ENCODE results near the gene KCNQ1. TPM values are rescaled to one million over a fixed set of nuclear protein-coding genes. Genes with fewer than 3 reads are reported as not detected.

The KCNQ1 gene
- polyA plus RNA-seq, 1 donor from 2014 or later = not detected

DNA sequence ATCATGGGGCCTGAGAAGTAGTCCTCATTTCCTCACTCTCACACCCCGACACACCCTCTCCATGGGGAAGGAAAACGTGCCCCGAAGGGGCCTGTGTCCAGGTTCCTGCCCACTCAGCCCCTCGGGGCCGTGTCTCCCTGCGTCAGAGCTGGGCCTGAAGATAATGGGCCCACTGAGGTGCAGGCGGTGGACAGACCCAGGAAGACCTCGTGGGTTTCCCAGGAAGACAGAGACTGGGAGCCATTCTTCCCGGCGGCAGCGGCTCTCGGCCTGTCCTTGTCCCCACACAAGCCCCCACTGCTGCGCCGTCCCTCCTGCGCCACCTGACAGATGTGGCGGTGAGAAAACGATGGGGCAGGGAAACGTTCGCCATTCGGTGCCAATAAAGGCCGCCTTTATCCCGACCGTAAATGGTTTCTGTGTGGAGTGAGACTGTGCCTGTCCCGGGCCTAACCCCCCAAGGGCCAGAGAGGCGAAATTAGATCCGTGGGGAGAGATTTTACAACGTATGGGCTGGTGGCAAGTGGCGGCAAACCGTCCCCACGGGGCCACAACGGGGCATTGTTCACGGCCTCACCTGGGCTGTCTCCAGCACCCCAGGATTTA lies 351.8 kb downstream of the KCNQ1 start:
- H3K79me2 ChIP-seq (replicated peaks; ENCODE audit: insufficient read depth, low read length) = no peaks in the 10 kb centered on the region
- H4K20me1 ChIP-seq (ENCODE audit: insufficient read depth) = no peaks in the 10 kb centered on the region
- no peaks in the 10 kb centered on the region for H3F3A ChIP-seq (ENCODE audit: insufficient read depth, low read length, poor library complexity, severe bottlenecking)
- H3K27me3 ChIP-seq (ENCODE audit: insufficient read depth, low read depth, low read length) = no peaks in the 10 kb centered on the region
- no peak overlapping the region for H3K4me3 ChIP-seq (ENCODE audit: low read length)
- TF ChIP-seq EZH2 (IDR thresholded peaks at IDR 0.05; ENCODE audit: borderline replicate concordance, insufficient read depth, low read length, poor library complexity, severe bottlenecking) (no peak), SMC3 (conservative IDR thresholded peaks at IDR 0.05; ENCODE audit: poor library complexity) (no peak), MXI1 (conservative IDR thresholded peaks at IDR 0.05; ENCODE audit: poor library complexity, severe bottlenecking) (no peak), TAF1 (IDR thresholded peaks at IDR 0.05; ENCODE audit: low read depth) (no peak), EP300 (conservative IDR thresholded peaks at IDR 0.05; ENCODE audit: poor library complexity, severe bottlenecking) (no peak), RAD21 (conservative IDR thresholded peaks at IDR 0.05) (no peak), POLR2AphosphoS5 (IDR thresholded peaks at IDR 0.05) (no peak), CTCF (IDR thresholded peaks at IDR 0.05; ENCODE audit: poor library complexity, severe bottlenecking) (no peak)
- TF ChIP-seq, protein P1, sequence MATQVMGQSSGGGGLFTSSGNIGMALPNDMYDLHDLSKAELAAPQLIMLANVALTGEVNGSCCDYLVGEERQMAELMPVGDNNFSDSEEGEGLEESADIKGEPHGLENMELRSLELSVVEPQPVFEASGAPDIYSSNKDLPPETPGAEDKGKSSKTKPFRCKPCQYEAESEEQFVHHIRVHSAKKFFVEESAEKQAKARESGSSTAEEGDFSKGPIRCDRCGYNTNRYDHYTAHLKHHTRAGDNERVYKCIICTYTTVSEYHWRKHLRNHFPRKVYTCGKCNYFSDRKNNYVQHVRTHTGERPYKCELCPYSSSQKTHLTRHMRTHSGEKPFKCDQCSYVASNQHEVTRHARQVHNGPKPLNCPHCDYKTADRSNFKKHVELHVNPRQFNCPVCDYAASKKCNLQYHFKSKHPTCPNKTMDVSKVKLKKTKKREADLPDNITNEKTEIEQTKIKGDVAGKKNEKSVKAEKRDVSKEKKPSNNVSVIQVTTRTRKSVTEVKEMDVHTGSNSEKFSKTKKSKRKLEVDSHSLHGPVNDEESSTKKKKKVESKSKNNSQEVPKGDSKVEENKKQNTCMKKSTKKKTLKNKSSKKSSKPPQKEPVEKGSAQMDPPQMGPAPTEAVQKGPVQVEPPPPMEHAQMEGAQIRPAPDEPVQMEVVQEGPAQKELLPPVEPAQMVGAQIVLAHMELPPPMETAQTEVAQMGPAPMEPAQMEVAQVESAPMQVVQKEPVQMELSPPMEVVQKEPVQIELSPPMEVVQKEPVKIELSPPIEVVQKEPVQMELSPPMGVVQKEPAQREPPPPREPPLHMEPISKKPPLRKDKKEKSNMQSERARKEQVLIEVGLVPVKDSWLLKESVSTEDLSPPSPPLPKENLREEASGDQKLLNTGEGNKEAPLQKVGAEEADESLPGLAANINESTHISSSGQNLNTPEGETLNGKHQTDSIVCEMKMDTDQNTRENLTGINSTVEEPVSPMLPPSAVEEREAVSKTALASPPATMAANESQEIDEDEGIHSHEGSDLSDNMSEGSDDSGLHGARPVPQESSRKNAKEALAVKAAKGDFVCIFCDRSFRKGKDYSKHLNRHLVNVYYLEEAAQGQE (IDR thresholded peaks at IDR 0.05; ENCODE audit: borderline replicate concordance) = no peak
- no peak overlapping the region for H3K4me2 ChIP-seq (ENCODE audit: low read length)
- H3K9ac ChIP-seq (ENCODE audit: low read length) = no peak overlapping the region
- no peaks in the 10 kb centered on the region for H3K9me2 ChIP-seq (ENCODE audit: insufficient read depth, low read length)
- no peak overlapping the region for H2AFZ ChIP-seq (ENCODE audit: low read depth, low read length)
- H3K27ac ChIP-seq (ENCODE audit: low read length) = no peak overlapping the region
- no peaks in the 10 kb centered on the region for H3K36me3 ChIP-seq (ENCODE audit: insufficient read depth, low read length)
- H3K9me3 ChIP-seq (ENCODE audit: low read length) = peaks cover 4% of the 10 kb centered on the region

DNA sequence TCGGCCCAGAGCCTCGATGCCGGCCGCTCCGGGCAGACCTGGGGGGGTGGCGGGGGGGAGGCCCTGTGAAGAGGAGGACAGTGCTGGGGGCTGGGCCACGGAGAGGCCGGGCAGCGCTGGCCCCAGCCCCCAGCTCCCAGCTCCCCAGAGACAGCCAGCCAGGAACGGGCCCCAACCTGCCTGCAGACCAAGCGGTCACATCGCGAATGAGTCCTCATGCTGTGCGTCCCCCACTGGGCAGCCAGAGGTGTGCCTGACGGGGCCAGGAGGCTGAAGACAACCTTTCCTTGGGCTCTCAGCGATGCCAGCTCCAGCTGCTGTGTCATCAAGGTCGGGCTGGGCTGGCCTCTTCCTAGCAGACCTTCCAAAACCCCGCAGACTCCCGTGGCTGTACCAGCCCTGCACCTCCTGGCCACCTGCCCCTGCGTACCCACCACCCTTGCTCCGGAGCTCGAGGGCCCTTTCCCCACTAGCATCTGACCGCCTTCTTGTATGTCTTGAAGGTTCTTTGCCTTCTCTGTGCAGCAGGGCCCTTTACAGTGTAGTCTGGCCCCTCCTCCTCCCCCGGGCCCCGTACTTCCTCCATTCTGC lies 352.4 kb downstream of the KCNQ1 start:
- Histone ChIP-seq H3K27ac (ENCODE audit: low read length) (no peak overlapping the region), H3K79me2 (replicated peaks; ENCODE audit: insufficient read depth, low read length) (no peaks in the 10 kb centered on the region), H3K9me3 (ENCODE audit: low read length) (peaks cover 4% of the 10 kb centered on the region), H2AFZ (ENCODE audit: low read depth, low read length) (no peak overlapping the region), H3K9ac (ENCODE audit: low read length) (no peak overlapping the region), H3K4me2 (ENCODE audit: low read length) (no peak overlapping the region), H3K4me3 (ENCODE audit: low read length) (no peak overlapping the region), H3K27me3 (ENCODE audit: insufficient read depth, low read depth, low read length) (no peaks in the 10 kb centered on the region), H3K9me2 (ENCODE audit: insufficient read depth, low read length) (no peaks in the 10 kb centered on the region), H4K20me1 (ENCODE audit: insufficient read depth) (no peaks in the 10 kb centered on the region), H3K36me3 (ENCODE audit: insufficient read depth, low read length) (no peaks in the 10 kb centered on the region), H3F3A (ENCODE audit: insufficient read depth, low read length, poor library complexity, severe bottlenecking) (no peaks in the 10 kb centered on the region)
- TF ChIP-seq POLR2AphosphoS5 (IDR thresholded peaks at IDR 0.05) = no peak
- no peak for TF ChIP-seq TAF1 (IDR thresholded peaks at IDR 0.05; ENCODE audit: low read depth)
- no peak for TF ChIP-seq EP300 (conservative IDR thresholded peaks at IDR 0.05; ENCODE audit: poor library complexity, severe bottlenecking)
- TF ChIP-seq CTCF (IDR thresholded peaks at IDR 0.05; ENCODE audit: poor library complexity, severe bottlenecking) = no peak
- TF ChIP-seq SMC3 (conservative IDR thresholded peaks at IDR 0.05; ENCODE audit: poor library complexity) = no peak
- TF ChIP-seq EZH2 (IDR thresholded peaks at IDR 0.05; ENCODE audit: borderline replicate concordance, insufficient read depth, low read length, poor library complexity, severe bottlenecking) = no peak
- TF ChIP-seq, protein P1 (IDR thresholded peaks at IDR 0.05; ENCODE audit: borderline replicate concordance) = no peak
- TF ChIP-seq RAD21 (conservative IDR thresholded peaks at IDR 0.05) = no peak
- TF ChIP-seq MXI1 (conservative IDR thresholded peaks at IDR 0.05; ENCODE audit: poor library complexity, severe bottlenecking) = no peak

Data from neural cell (in vitro differentiated cells).